HG02870 (cell line): ENCODE measurements around the gene SART3.
"Not testable (repeated sequence)": the region's sequence is repeated elsewhere in the genome, so short reads cannot be mapped to it uniquely, and the experiment has no call there.

ENCODE experiments used
- ATAC-seq: cut with Tn5 transposase; IDR thresholded peaks from one replicate; pipeline ENCODE4 v1.9.1; 2021; ENCODE audit warnings: mild to moderate bottlenecking, moderate library complexity; ENCODE audit not compliant: unreplicated experiment

The SART3 gene

DNA sequence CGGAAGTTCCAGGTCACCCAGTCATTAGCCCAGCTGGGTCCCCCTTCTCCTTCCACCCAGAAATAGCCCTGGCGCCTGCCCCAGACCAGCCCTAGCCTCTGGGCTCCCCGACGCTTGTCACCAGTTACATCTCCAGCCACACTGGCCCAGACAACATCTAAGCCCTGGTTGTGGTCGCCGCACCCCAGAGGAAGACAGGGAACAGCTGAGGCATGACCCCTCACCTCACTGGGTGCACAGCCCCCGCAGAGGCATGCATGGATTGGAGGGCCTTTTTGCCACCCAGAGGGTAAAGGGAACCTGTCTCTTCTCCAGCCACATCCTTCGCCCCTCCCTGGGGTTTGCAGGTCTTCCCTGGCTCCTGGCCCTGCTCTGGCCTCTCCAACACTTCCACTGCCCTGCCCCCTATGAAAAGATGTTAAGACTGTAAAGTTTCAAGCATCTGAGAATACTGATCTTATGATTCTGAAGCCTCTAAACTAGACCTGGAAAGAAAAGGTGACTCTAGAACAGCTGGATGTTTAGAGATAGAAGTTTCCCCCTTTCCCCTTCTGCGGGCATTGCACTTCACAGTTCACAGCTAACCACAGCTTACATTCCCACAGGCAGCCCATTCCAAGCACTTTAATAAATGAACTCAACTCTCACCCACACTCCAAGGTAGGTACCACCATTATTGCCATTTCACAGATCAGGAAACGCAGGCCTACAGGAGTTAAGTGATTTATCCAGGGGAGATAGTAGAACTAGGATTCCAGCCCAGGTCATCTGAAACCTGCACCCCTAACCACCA is 22.2 kb upstream of the SART3 start:
- no peak for ATAC-seq

DNA sequence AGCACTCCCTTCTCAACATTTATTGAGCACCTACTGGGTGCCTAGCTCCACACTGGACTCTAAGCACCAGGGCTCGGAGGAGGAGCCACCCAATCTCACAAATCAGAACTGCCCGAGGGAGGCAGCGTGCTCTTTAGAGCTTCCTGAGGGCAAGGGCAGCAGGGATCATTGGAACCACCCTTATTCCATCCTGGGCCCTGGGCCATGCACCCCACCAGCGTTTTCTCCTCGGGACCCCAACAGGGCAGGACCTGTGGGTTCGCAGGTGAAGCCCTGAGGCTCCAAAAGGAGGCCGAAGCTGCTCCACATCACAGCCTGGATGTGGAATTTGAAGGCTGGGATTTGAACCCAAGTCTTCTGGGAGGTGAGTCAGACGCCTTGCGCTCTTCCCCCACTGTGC is 21.5 kb upstream of the SART3 start:
- ATAC-seq = no peak

DNA sequence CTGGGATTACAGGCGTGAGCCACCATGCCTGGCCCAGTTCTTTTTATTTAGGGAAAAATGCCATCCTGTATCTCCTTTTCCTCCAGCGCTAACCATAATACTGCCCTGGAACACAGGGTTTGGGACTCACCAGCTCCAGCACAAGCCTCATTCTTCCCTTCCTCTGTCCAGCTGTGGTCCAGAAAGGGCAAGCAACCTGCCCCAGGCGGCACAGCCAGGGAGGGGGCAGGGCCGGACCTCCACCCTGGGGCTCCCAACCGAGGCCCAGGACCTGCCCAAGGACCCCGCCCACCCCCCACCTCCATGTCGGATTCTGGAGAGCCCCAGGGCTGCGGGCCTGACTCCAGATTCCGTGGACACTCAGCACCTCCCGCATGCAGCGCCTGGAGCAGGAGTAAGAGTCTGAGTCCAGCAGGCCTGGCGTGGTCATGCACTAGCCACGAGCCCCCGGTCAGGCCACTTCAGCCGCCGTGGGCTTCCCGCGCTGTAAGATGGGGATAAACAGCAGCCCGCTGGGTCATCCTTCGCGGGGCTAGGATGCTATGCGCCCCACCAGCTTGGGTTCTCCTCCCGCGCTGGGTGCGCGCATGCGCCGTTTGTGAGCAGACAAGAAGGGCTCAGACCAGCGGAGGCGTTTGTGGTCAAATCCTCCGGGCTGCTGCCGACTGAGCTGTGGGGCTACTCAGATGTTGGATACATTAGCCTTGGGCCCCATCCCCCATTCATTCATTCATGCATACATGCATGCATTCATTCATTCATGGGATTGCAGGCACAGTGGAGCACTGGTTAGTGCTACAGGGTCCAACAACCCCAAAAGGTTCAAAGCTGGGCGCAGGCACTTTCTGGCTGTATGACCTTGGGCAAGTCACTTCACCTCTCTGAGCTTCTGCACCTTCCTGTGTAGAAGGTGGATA is 20.6 kb upstream of the SART3 start:
- ATAC-seq = no peak

DNA sequence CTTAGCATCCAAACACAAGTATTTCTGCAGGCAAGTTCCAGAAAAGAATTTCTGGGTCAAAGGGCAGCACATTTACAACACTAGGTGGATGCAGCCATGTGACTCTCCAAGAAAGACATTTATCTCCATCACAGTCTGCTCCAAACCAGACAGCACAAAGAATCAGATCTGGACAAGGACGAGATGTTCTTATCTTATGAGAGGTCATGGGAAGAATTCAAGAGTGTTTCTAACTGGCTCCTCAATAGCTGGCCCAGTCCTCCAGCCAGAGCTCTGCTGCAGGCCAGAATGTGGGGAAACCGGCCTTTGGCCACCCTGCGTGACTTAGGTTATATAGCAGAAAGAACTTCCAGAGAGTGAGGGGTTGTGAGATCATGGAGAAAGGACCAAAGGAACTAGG is 19.6 kb upstream of the SART3 start:
- no peak for ATAC-seq

DNA sequence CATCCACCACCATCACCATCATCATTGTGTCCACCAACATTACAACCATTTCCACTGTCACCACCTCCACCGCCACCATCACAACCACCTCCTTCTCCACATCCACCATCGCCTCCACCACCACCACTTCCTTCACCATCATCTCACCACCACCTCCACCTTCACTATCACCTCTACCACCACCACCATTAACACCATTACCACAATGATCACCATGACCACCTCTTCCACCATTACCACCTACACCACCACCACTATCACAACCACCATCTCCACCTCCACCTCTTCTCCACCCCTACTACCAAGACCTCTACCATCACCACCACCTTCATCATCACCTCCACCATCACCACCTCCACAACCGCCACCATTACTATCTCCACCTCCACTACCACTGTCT is 17.8 kb upstream of the SART3 start:
- ATAC-seq = no peak

DNA sequence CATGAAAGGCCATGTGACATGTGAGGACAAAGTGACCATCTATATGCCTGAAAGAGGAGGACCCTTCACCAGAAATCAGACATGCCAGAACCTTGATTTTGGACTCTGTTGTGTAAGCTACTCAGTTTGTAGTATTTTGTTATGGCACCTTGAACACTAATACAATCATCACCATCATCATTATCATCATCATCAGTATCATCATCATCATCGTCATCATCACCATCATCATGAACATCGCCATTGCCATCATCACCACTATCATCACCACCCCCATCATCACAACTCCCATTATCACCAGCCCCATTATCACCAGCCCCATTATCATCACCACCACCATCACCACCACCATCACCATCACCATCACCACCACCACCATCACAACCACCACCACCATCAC is 17.3 kb upstream of the SART3 start:
- no peak for ATAC-seq

- no peak for ATAC-seq
Observed at GRCh38 chr12:108577458-108577857, 16.5 kb upstream of the SART3 start.

DNA sequence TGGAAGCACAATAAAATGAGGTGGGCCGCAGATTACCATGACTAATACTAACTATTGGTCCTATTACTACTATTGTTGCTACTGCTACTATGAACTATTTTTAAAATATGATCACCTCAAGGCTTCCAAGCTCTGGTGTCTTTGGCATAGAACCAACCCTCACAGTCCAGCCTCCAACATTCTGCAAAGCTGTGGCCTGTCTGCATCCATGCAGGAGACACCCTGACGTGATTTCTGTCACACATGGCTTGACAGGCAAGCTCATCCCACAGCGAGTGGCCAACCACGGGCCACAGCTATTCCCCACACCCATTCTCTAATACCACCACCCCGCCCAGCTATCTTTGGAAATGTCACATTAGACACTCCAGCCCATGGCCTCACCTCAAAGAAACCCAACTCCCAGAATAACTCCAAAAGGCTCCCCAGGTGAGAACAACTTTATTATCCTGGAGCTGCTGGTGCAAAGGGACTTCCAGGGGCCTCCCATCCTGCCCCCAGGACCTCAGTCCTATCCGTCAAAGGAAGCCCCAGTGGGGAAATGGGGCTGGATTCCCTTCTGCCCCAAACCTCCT is 15.8 kb upstream of the SART3 start:
- no peak for ATAC-seq

DNA sequence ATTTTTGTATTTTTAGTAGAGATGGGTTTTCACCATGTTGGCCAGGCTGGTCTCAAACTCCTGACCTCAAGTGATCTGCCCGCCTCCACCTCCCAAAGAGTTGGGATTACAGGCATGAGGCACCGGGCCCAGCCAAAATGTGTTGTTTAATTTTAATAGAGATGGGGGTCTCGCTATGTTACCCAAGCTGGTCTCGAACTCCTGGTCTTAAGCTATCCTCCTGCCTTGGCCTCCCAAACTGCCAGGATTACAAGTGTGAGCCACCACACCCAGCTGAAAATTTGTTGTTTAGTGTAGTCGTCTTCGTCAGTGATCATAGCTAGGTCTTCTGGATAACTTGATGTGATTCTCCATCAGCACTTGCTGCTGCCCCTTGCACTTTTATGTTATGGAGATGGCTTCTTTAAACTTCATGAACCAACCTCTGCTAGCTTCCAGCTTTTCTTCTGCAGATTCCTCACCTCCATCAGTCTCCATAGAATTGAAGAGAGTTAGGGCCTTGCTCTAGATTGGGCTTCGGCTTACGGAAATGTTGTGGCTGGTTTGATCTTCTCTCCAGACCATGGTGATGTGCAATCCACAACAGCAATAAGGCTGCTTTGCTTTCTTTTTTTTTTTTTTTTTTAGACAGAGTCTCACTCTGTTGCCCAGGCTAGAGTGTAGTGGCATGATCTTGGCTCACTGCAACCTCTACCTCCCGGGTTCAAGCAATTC is 14.4 kb upstream of the SART3 start:
- no peak for ATAC-seq

- not testable (repeated sequence) for ATAC-seq
Observed at GRCh38 chr12:108574276-108574675, 13.3 kb upstream of the SART3 start.

GRCh38 chr12:108573317-108573716 is 12.3 kb upstream of the SART3 start:
- peak; percentile 35 for ATAC-seq

- ATAC-seq = no peak
Observed at GRCh38 chr12:108572166-108572790, 11.3 kb upstream of the SART3 start.

DNA sequence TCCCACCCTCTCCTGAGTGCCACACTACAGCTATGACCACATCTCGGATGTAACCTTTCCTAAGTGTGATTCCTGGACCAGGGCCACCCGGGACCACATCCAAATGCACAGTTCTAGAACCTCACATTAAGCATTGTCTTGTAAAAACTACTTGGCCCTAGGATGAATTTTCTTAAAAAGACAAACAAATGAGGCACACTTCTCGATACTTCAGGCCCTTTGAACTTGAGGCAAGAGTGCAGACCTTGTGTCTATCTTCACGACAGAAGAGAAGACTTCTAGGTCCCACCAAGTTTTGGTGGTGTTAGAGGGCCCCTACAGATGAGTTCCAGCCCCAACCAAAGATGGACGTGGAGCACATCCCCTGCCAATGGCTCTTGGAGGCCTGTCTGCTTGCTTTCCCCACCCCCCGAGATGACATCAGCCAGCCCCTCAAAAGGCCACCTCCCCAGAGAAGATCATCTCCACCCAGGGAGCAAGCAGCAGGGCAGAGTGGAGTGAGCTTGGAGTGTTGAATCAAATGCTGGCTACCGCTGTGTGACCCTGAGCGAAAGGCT is 10.7 kb upstream of the SART3 start:
- ATAC-seq = no peak

DNA sequence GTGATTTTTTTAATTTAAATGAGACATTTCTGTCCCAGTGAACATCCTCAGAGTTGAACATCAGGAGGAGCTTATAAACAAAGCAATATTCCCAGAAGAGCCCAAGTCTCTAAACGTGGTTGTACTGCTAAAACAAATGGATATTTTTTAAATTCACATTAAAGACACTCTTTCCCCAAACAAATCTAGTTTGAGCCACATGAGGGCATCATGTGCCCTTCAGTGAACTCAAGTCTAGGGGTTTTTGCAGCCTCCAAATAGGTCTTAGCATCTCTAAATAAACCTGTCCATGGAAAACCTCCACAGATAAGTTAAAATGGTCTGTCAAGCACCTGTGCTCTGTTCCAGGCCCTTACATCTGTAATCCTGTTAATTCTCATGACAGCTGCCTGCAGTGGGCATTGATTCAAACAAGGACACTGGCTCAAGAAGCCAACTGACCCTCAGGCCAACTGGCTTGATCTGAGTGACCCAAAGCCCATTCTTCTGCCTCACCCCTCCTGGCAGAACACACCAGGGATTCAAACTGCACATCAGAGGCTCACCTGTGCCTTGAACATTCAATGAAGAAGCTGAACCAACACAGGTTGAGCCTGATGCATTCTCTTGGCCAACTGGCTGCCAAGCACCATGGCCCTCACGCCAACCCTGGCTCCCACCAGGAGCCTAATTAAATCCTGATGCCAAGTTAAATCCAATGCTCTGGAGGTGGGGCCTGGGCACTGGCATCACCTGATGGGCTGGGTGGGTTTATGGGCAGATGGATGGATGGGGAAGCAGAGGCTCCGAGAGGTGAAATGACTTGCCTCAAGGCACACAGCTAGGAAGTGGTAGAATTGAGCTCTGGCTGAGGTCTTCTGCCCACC is 10.0 kb upstream of the SART3 start:
- ATAC-seq = no peak

GRCh38 chr12:108568338-108569154 is 7.6 kb upstream of the SART3 start:
- peak; percentile 74 for ATAC-seq

GRCh38 chr12:108567406-108568337 is 6.7 kb upstream of the SART3 start:
- ATAC-seq = no peak

DNA sequence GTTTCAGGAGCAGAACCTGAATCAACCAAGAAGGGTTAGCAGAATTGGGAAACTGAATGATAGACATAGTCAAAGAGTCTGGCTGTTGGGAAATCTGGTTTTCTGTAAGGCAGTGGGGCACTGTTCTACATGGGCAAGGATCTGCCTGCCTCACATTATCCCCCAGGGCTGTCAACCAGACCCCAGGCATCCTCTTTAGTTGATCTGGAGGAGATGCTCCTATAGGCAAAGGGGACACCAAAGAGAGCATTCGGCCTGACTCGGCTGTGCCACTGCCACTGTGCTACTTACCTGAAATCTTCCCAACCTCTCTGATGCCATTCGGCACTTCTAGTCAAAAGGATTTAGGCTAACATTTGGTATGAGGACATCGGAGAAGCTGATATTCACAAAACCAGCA is 5.5 kb upstream of the SART3 start:
- no peak for ATAC-seq
